ENCODE measurements around the gene C3.

GRCh38 chr19:6686628-6686975 lies 33.8 kb downstream of the C3 start:
- TF ChIP-seq CTCF (IDR thresholded peaks at IDR 0.05) (no peak), POLR2A (IDR thresholded peaks at IDR 0.05) (no peak)

Data from upper lobe of left lung (tissue), 4 donors.